Hindlimb muscle (tissue), 1 donor: ENCODE results near the gene FBN3. TPM values are rescaled to one million over a fixed set of nuclear protein-coding genes. Genes with fewer than 3 reads are reported as not detected.
"Not testable (repeated sequence)": the region's sequence is repeated elsewhere in the genome, so short reads cannot be mapped to it uniquely, and the experiment has no call there.

Source experiments
- DNase-seq: peaks from one replicate; pipeline ENCODE4 v3.0.0-alpha.2; 2013
- polyA plus RNA-seq: library from polyadenylated mRNA; unstranded; fragments of 120-200 nt; gene quantifications from one replicate; pipeline ENCODE4 v1.2.1, GENCODE V29; 2013; ENCODE audit not compliant: insufficient read length

The FBN3 gene
- polyA plus RNA-seq, 1 donor: 14.4 TPM

GRCh38 chr19:8056533-8056932, 92.9 kb downstream of the FBN3 start:
- DNase-seq: no peak

GRCh38 chr19:8054169-8054568, 95.2 kb downstream of the FBN3 start:
- DNase-seq: no peak

DNA sequence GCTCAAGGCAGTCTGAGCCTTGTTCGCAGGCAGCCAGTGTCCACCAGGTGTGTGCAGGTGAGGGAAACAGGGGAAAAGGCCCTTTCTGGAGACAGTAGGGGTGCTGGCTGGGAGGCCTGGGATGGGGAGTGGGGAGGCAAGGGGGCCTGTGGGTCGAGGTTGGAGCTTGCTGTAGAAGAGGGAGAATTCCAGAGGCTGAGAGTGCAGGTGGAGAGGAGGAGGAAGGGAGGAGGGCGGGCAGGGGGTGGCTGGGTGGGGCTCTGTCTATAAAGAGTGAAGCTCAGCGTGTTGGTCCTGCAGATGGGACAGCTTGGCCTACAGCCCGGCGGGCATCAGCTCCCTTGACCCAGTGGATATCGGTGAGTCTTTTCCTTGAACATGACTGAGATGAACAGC, 96.9 kb downstream of the FBN3 start, which contains the start of gene CCL25:
TSS of gene CCL25 (plus strand) at position 297 of the 396 bp plus-strand sequence. CDS start 290 bp downstream, outside the sequence.
- no peak for DNase-seq

- DNase-seq: peak; percentile 77
Observed at GRCh38 chr19:8050274-8051096, 98.9 kb downstream of the FBN3 start.

DNA sequence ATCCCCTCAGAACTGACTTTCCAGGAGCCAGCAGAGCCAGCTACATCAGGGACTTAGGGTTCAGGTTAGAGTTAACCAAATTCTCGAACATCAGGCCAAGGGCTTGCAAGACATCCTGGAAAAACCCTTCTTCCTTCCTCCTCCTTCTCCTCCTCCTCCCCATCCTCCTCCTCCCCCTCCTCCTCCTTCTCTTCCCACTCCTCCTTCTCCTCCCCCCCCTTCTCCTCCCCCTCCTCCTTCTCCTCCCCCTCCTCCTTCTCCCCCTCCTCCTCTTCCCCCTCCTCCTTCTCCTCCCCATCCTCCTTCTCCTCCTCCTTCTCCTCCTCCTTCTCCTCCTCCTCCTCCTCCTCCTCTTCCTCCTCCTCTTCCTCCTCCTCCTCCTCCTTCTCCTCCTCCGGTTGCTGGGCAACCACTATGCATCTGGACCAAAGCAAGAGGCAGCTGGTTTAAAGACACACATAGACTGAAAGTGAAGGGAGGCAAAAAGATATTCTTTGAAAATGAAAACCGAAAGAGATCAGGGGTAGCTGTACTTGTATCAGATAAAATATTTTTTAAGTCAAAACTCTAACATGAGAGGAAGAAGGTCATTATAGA, 102.7 kb downstream of the FBN3 start:
- DNase-seq: no peak

DNA sequence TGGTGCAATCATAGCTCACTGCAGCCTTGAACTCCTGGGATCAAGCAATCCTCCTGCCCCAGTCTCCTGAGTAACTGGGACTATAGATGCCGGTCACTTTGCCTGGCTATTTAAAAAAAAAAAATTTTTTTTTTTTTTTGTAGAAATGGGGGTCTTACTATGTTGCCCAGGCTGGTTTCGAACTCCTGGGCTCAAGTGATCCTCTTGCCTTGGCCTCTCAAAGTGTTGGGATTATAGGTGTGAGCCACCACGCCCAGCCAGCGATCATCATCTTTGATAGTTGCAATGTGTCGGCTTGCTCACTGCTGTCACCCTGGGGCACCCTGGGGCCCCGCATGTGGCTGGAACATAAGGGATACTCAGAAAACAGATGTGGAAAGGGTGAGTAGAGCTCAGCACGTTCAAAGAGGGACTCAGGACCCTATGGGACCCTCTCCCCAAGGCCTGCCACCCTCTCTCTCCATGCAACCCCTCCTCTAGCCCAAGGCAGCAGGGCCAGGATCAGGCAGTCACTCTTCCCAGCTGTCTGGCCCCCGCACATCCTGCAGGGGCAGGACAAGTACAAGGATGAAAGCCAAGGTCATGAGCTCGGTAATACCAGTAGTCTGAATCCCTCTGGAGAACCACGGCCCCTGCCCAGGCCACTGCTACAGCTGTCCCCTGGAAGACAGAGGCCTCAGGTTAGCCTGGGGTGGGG, 103.4 kb downstream of the FBN3 start:
- no peak for DNase-seq

- no peak for DNase-seq
Observed at GRCh38 chr19:8044018-8044417, 105.4 kb downstream of the FBN3 start.

DNA sequence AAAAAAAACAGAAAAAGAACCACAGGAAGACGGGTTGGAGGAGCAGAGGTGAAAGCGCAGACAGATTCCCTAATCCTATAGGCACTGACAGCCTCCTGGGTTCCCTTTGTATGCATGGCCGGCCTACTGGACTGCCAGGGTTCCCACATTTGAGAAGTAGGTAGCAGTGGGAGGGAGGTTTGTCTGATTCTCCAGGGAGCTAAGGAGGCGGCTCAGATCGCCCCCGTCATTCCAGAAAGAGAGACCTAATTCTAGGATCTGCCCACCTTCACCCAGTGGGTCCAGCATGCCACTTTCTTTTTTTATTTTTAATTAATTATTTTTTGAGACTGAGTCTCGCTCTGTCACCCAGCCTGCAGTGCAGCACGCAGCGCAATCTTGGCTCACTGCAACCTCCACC, 106.5 kb downstream of the FBN3 start:
- no peak for DNase-seq

DNA sequence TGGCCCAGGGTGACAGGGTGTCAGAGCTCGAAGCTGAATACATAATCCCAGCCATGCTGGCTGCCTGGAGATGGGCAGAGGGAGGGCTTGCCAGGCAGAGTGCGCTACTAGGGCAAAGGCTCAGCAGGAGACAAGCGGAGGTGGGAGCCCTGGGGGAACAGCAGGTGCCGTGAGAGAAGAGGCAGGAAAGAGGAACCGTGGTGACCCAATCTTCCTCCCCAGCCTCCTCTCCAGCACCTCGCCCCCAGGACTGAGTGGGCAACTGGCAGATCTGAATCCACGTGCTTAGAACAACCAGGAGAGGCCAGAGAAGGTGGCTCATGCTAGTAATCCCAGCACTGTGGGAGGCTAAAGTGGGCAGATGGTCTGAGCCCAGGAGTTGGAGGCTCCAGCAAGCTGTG, 107.9 kb downstream of the FBN3 start:
- no peak for DNase-seq

DNA sequence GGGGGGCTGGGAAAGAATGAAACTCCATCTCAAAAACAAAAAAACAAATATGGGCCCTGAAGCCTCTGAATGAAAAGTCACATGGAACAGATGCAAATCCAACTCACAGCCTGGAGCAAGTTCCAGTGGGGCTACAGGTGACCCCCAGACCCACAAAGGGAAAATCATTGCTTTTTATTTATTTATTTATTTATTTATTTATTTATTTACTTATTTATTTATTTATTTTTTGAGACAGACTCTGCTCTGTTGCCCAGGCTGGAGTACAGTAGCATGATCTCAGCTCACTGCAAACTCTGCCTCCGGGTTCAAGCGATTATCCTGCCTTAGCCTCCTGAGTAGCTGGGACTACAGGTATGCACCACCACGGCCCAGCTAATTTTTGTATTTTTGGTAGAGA, 110.2 kb downstream of the FBN3 start:
- DNase-seq: no peak

- no peak for DNase-seq
Observed at GRCh38 chr19:8038815-8039214, 110.6 kb downstream of the FBN3 start.

- DNase-seq: no peak
Observed at GRCh38 chr19:8036434-8037099, 112.8 kb downstream of the FBN3 start.

DNA sequence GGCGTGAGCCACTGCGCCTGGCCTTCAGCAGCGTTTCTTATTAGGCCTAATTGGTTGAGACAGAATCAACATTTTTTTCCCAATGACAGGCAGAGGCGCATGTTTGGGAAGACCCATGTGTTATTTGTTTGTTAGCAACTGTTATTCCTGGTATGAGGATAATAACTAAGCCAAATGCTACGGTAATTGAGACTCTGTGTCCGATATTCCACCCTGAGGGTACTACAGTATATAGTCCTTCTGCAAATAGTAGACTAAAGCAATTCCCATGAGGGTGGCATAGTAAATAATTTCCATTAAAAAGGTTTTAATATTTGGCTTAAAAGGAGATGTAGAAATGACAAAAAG, 115.2 kb downstream of the FBN3 start:
- DNase-seq: peak; percentile 26

- not testable (repeated sequence) for DNase-seq
Observed at GRCh38 chr19:8033287-8034177, 115.9 kb downstream of the FBN3 start.

GRCh38 chr19:8030960-8031359, 118.4 kb downstream of the FBN3 start:
- DNase-seq: no peak

- DNase-seq: no peak
Observed at GRCh38 chr19:8028951-8029491, 120.4 kb downstream of the FBN3 start.

- no peak for DNase-seq
Observed at GRCh38 chr19:8025316-8025715, 124.1 kb downstream of the FBN3 start.

- not testable (repeated sequence) for DNase-seq
Observed at GRCh38 chr19:8024256-8024655, 125.1 kb downstream of the FBN3 start.

- no peak for DNase-seq
Observed at GRCh38 chr19:8023371-8023770, 126.0 kb downstream of the FBN3 start.

DNA sequence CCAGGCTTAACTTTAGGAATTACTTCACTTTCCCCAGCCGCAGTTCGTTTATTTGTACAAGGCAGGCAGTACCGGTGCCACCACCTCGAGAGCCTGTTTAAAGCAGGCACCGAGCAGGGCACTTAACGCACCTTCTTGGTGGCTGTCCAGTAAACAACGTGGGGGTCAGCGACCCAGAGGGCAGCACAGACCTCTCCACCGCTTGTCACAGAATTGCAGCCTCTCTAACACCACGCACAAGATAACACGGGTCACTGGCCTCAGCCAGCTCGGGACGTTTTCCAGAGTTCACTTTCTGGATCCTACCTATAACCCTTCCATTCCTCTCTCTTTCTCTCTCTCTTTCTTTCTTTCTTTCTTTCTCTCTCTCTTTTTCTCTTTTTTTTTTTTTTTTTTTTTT, 127.1 kb downstream of the FBN3 start:
- DNase-seq: no peak

DNA sequence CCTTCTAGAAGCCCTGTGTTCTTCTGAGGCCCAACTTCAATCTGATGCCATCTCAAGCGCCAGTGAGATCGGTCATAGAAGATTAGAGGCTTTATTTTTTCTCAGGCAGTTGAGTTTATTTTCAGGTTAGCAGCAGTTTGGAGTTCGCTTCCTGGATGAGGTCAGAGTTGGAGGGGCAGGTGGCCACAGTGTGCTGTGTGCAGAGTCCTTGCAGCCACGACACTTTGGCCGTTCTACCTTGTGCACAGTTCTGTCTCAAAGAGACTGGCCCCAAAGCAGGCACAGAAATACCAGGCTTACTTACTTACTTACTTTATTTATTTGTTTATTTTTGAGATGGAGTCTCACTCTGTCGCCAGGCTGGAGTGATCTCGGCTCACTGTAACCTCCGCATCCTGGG, 128.0 kb downstream of the FBN3 start:
- no peak for DNase-seq

GRCh38 chr19:8020681-8021080, 128.7 kb downstream of the FBN3 start:
- no peak for DNase-seq
